HCT116 (cell line): Measurements from ENCODE around the gene ACP1. TPM values are rescaled to one million over a fixed set of nuclear protein-coding genes. Genes with fewer than 3 reads are reported as not detected.

Source experiments
- ATAC-seq: fragments of 200-7000 bp; cut with Tn5 transposase; 2 replicates; pipeline ENCODE4 v1.9.1; 2020; ENCODE audit warnings: mild to moderate bottlenecking, moderate library complexity
- BruUV-seq: library from RNA; stranded (reverse); fragments of 400-500 nt; replicated peaks from 2 replicates; lab custom pipeline; 2021; lab: Mats Ljungman, UMichigan
- CTCF ChIA-PET: fragments of 300-600 bp; sonication (Branson Sonifier 250); formaldehyde crosslinking; loops from one replicate; lab custom pipeline; 2021; ENCODE audit warnings: antibody characterized with exemption; lab: Charles Lee
- POLR2A ChIA-PET: fragments of 300-600, 350-600 bp; sonication (Branson Sonifier 250); formaldehyde crosslinking; loops from one replicate; lab custom pipeline; 2021; ENCODE audit warnings: antibody characterized with exemption; lab: Charles Lee
- RAD21 ChIA-PET, 2 experiments: fragments of 300-600 bp; sonication (Branson Sonifier 250); formaldehyde crosslinking; loops; one replicate each; lab custom pipeline; 2023; ENCODE audit warnings: low total read pairs in 2 of 2; ENCODE audit not compliant: uncharacterized antibody in 2 of 2, unreplicated experiment in 2 of 2, low non-redundant PET in 1 of 2; lab: Charles Lee
- DNase-seq: peaks from one replicate; pipeline ENCODE4 v3.0.0-alpha.2; 2010; ENCODE audit warnings: low read depth, low spot score
- H2AFZ ChIP-seq: fragments of 200-600 bp; shearing (Covaris generic), sonication (generic); 2 replicates; pipeline ENCODE4 v1.6.1; 2017; ENCODE audit warnings: low read depth, mixed run types, mixed read lengths, antibody characterized with exemption, low read length; ENCODE audit not compliant: poor library complexity, severe bottlenecking
- H3K27ac ChIP-seq: 2 replicates; pipeline ENCODE4 v1.5.1; 2012; ENCODE audit warnings: low read depth, low read length
- H3K27me3 ChIP-seq: fragments of 200-600 bp; sonication (generic); 2 replicates; pipeline ENCODE4 v1.6.1; 2016; ENCODE audit warnings: mixed run types, low read length, mixed read lengths; ENCODE audit not compliant: insufficient read depth
- H3K36me3 ChIP-seq, 2 experiments: fragments of 200-500 bp in 1 of 2; fragments of 200-600 bp in 1 of 2; sonication (Bioruptor generic) in 1 of 2; sonication (generic) in 1 of 2; 2 replicates each; pipeline versions ENCODE4 v1.5.1 to v1.6.1; 2014 to 2016; ENCODE audit warnings: low read length in 2 of 2, inconsistent platforms in 1 of 2, mixed read lengths in 1 of 2, mixed run types in 1 of 2; ENCODE audit not compliant: insufficient read depth in 2 of 2, control insufficient read depth in 1 of 2
- H3K4me1 ChIP-seq, 2 experiments: fragments of 200-600 bp in 1 of 2; sonication (generic) in 1 of 2; 2 replicates each; pipeline versions ENCODE4 v1.5.1 to v1.6.1; 2012 to 2017; ENCODE audit warnings: low read length in 2 of 2, inconsistent platforms in 1 of 2, mild to moderate bottlenecking in 1 of 2, mixed read lengths in 1 of 2, mixed run types in 1 of 2, moderate library complexity in 1 of 2; ENCODE audit not compliant: insufficient read depth in 2 of 2, control insufficient read depth in 1 of 2
- H3K4me2 ChIP-seq: fragments of 200-600 bp; sonication (generic); 2 replicates; pipeline ENCODE4 v1.6.1; 2017; ENCODE audit warnings: mixed run types, low read length, mixed read lengths
- H3K4me3 ChIP-seq, 2 experiments: fragments of 200-600 bp in 1 of 2; sonication (generic) in 1 of 2; replicated peaks in 1 of 2; 2 replicates each; pipeline ENCODE4 v1.5.1; 2011 to 2016; ENCODE audit warnings: low read length in 2 of 2, control low read depth in 1 of 2, low read depth in 1 of 2, mild to moderate bottlenecking in 1 of 2, mixed read lengths in 1 of 2, mixed run types in 1 of 2
- H3K79me2 ChIP-seq: fragments of 200-600 bp; sonication (generic); 2 replicates; pipeline ENCODE4 v1.6.1; 2017; ENCODE audit warnings: mild to moderate bottlenecking, mixed run types, low read length, moderate library complexity, mixed read lengths; ENCODE audit not compliant: insufficient read depth
- H3K9ac ChIP-seq: fragments of 200-600 bp; sonication (generic); 2 replicates; pipeline ENCODE4 v1.6.1; 2016; ENCODE audit warnings: low read length, mixed read lengths
- H3K9me2 ChIP-seq: fragments of 200-600 bp; sonication (generic), shearing (Covaris generic); 2 replicates; pipeline ENCODE4 v1.6.1; 2017; ENCODE audit warnings: mixed run types, mild to moderate bottlenecking, moderate library complexity; ENCODE audit not compliant: insufficient read depth
- H3K9me3 ChIP-seq, 2 experiments: fragments of 200-500 bp in 1 of 2; fragments of 200-600 bp in 1 of 2; sonication (Bioruptor generic) in 1 of 2; sonication (generic) in 1 of 2; 2 replicates each; pipeline ENCODE4 v1.6.1; 2014 to 2017; ENCODE audit warnings: low read length in 2 of 2, mixed read lengths in 2 of 2, inconsistent platforms in 1 of 2, low read depth in 1 of 2, mild to moderate bottlenecking in 1 of 2, mixed run types in 1 of 2, moderate library complexity in 1 of 2; ENCODE audit not compliant: control insufficient read depth in 1 of 2, insufficient read depth in 1 of 2
- H4K20me1 ChIP-seq: fragments of 200-600 bp; sonication (generic), shearing (Covaris generic); 2 replicates; pipeline ENCODE4 v1.6.1; 2017; ENCODE audit warnings: mixed run types, mild to moderate bottlenecking, moderate library complexity; ENCODE audit not compliant: insufficient read depth
- ATF3 ChIP-seq: IDR thresholded peaks from 2 replicates; pipeline ENCODE4 v1.6.1; 2012
- ELF1 ChIP-seq: IDR thresholded peaks from 2 replicates; pipeline ENCODE4 v1.6.1; 2012; ENCODE audit warnings: low read depth, borderline replicate concordance
- FOSL1 ChIP-seq: IDR thresholded peaks from 2 replicates; pipeline ENCODE4 v1.6.1; 2012; ENCODE audit warnings: low read depth
- RAD21 ChIP-seq: IDR thresholded peaks from 2 replicates; pipeline ENCODE4 v1.6.1; 2012; ENCODE audit warnings: low read depth, mild to moderate bottlenecking
- REST ChIP-seq: IDR thresholded peaks from 2 replicates; pipeline ENCODE4 v1.6.1; 2012; ENCODE audit warnings: low read depth
- SIN3A ChIP-seq: IDR thresholded peaks from 2 replicates; pipeline ENCODE4 v1.6.1; 2012; ENCODE audit warnings: low read depth
- SP1 ChIP-seq: IDR thresholded peaks from 2 replicates; pipeline ENCODE4 v1.6.1; 2012; ENCODE audit warnings: low read depth
- SRF ChIP-seq: IDR thresholded peaks from 2 replicates; pipeline ENCODE4 v1.6.1; 2012; ENCODE audit warnings: low read depth
- TCF7L2 ChIP-seq: IDR thresholded peaks from 2 replicates; pipeline ENCODE4 v1.7.0; 2011; ENCODE audit warnings: borderline replicate concordance, inconsistent platforms; ENCODE audit not compliant: insufficient read depth, insufficient read length; ENCODE audit errors: extremely low read depth
- ZFX ChIP-seq: fragments of 450-650 bp; IDR thresholded peaks from 2 replicates; pipeline ENCODE4 v1.6.1; 2017
- intact Hi-C: fragments of 100-400 bp; cut with micrococcal nuclease; formaldehyde crosslinking; loops from 2 replicates; pipeline ENCODE4 v1.10.0; 2022
- total RNA-seq: library from RNA; stranded (reverse); gene quantifications from one replicate; pipeline ENCODE4 v1.2.1, GENCODE V29; 2021; ENCODE audit not compliant: unreplicated experiment

ACP1 gene
- total RNA-seq, 1 experiment from 2014 or later, result 113 TPM

GRCh38 chr2:286774-287392 is 22.1 kb downstream of the ACP1 start:
- Histone ChIP-seq H3K9me3 (no peaks in the 10 kb centered on the region), H3K36me3 (peaks cover 3 to 6% of the 10 kb centered on the region in 2 experiments; a peak in 1 of 4 replicates), H4K20me1 (no peaks in the 10 kb centered on the region), H2AFZ (no peak overlapping the region), H3K27ac (no peak overlapping the region), H3K4me3 (no peak overlapping the region), H3K4me1 (no peaks in the 10 kb centered on the region), H3K9me2 (no peaks in the 10 kb centered on the region), H3K27me3 (no peaks in the 10 kb centered on the region), H3K9ac (no peak overlapping the region), H3K79me2 (0 out of 2 replicates have a peak, but pooled peaks cover 3% of the 10 kb centered on the region), H3K4me2 (no peak overlapping the region)
- no TSS peak for BruUV-seq
- ChIA-PET POLR2A (no interaction called here), CTCF (no interaction called here), RAD21 (no interaction called here)
- intact Hi-C loops, result no loop called here
- TF ChIP-seq TCF7L2 (no peak), FOSL1 (no peak), ELF1 (no peak), RAD21 (no peak), SP1 (no peak), REST (no peak), SIN3A (no peak), SRF (no peak), ZFX (no peak), ATF3 (no peak)
- DNase-seq, result no peak
- ATAC-seq, result no peak
